C4-2B (cell line): Measurements from ENCODE around the gene COL6A2.

Experiments used
- H3K27ac ChIP-seq: fragments of 450-650 bp; 2 replicates; pipeline ENCODE4 v1.5.1; 2017
- ZFX ChIP-seq: fragments of 450-650 bp; IDR thresholded peaks from 2 replicates; pipeline ENCODE4 v1.6.1; 2017
- TF ChIP-seq, protein P1 (sequence below): fragments of 450-650 bp; conservative IDR thresholded peaks from 2 replicates; pipeline ENCODE4 v1.5.1; 2017; ENCODE audit warnings: mild to moderate bottlenecking

The COL6A2 gene

GRCh38 chr21:46093668-46094400 lies 4.1 kb upstream of the COL6A2 start:
- TF ChIP-seq, protein P1, sequence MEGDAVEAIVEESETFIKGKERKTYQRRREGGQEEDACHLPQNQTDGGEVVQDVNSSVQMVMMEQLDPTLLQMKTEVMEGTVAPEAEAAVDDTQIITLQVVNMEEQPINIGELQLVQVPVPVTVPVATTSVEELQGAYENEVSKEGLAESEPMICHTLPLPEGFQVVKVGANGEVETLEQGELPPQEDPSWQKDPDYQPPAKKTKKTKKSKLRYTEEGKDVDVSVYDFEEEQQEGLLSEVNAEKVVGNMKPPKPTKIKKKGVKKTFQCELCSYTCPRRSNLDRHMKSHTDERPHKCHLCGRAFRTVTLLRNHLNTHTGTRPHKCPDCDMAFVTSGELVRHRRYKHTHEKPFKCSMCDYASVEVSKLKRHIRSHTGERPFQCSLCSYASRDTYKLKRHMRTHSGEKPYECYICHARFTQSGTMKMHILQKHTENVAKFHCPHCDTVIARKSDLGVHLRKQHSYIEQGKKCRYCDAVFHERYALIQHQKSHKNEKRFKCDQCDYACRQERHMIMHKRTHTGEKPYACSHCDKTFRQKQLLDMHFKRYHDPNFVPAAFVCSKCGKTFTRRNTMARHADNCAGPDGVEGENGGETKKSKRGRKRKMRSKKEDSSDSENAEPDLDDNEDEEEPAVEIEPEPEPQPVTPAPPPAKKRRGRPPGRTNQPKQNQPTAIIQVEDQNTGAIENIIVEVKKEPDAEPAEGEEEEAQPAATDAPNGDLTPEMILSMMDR, result no peak
- TF ChIP-seq ZFX, result no peak
- H3K27ac ChIP-seq, result no peak overlapping the region

- H3K27ac ChIP-seq, result peak overlapping the region; percentile 43
- TF ChIP-seq, protein P1, result no peak
- no peak for TF ChIP-seq ZFX
Measured at GRCh38 chr21:46094401-46095082, 3.4 kb upstream of the COL6A2 start.

DNA sequence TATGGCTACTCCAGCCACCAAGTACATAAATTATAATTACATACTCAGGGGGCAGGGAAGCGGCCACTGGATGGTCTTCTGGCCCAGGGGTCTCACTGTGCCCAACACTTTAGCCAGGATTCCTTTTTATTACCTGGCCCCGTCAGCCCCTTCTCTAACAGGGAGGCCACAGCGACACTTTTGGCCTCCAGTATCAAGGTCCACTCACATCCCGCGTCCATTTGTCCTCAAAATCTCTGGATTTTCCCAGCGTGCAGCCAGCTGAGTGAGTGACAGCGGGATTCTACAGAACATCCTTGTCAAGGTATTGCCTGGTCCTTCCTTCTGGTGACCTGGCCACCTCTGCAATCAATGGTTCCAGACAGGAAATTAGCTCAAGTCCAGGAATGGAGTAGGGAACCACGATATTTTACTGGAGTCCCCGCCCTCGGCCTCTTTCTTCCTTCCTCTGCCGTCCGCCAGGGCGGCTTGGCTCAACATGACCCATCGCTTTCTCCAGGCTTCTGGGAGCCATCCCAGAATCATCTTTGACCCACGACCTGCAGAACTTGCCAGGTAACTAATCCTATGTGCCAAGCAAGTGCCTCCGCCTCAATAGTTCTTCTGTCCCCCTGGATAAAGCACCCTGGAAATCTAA lies 2.7 kb upstream of the COL6A2 start:
- peak overlapping the region; percentile 43 for H3K27ac ChIP-seq
- TF ChIP-seq, protein P1, result peak; percentile 50
- TF ChIP-seq ZFX, result no peak

- H3K27ac ChIP-seq, result peak overlapping the region; percentile 43
- TF ChIP-seq, protein P1, result no peak
- no peak for TF ChIP-seq ZFX
Measured at GRCh38 chr21:46095814-46096595, 1.9 kb upstream of the COL6A2 start.

DNA sequence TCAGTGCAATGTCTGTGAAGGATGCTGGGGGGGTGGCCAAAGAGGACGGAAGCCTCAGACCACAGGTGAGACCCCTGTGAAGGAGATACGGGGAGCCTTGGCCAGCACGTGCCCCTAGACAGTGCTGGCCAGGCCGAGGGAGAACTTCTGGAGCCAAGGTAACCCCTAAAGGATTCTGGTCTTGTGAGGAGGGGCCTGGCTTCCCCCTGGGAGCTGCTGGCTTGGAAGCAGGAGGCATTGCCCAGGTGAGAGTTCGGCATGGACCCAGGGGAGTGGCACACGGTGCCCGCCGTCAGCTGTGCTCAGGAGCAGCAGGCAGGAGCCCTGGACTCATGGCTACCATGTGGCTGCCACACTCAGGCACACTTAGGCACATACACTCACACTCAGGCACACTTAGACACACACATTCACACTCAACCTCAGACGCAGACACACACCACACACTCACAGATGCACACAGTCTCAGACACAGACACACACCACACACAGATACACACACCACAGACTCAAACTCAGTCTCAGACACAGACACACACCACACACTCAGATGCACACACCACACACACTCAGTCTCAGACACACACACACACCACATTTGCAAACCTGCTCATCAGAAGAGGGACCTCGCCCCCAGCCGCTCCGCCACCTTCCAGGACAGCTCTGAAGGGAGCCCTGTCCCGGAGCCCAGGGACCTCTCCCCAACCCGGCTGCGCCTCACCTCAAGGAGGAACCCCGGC lies 1.1 kb upstream of the COL6A2 start:
- H3K27ac ChIP-seq, result no peak overlapping the region
- TF ChIP-seq, protein P1, result no peak
- no peak for TF ChIP-seq ZFX

DNA sequence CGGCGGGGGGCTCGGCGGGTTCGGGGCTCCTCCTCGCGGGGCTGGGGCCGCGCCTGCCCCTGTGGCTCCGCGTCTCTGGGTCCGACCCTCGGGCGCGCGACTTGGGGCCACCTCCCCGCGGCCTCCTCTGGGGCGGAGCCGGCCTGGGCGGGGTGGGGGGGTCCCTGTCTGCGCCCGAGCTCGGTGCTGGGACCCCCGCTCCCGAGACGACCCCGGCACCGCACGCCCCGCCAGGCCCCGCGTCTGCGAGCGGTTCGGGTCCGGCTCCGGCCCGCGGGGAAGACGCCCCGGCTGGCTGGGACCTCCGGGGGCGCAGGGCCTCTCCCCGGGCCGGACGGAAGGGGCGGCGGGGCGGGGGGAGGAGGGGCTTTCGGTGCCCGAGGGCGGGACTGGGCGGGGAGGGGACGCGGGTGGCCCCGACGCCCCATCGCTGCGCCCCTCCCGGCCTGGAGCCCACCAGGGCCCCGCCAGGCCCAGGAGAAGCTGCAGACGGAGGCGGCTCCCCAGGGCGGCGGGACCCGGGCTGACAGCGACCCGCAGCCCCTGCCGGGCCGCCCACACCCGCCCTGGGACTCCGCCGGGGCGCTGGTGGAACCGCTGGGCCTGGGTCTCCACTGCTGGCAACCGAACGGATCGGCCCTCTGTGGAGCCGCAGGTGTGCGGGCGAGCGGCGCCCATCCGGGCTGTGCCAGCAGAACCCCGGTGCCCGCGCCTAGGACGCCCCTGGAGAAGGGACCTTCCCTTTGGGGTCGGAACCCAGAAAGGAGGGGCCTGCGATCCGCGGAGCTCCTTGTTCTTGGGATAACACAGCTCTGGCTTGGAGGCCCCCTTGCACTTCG lies 610 bp downstream of the COL6A2 start:
- TF ChIP-seq, protein P1, result no peak
- no peak for TF ChIP-seq ZFX
- peak overlapping the region; percentile 54 for H3K27ac ChIP-seq
